Astrocyte of the spinal cord (primary cell): ENCODE measurements around the gene BTBD9.

Experiments used
- DNase-seq: peaks from one replicate; pipeline ENCODE4 v3.0.0; 2011; ENCODE audit warnings: low read depth, low spot score
- H3K4me3 ChIP-seq: 2 replicates; pipeline ENCODE4 v1.5.1; 2011; ENCODE audit warnings: low read depth, mild to moderate bottlenecking, low read length, moderate library complexity
- CTCF ChIP-seq: IDR thresholded peaks from 2 replicates; pipeline ENCODE4 v1.5.1; 2012; ENCODE audit warnings: low read depth, mild to moderate bottlenecking, low read length, inconsistent platforms
- in situ Hi-C: cut with HindIII; loops from 2 replicates; pipeline ENCODE4 v1.10.0; 2017; ENCODE audit warnings: low sequenced_read_pairs

The BTBD9 gene

GRCh38 chr6:38531134-38531533 lies 108.6 kb downstream of the BTBD9 start:
- in situ Hi-C loops: no loop called here
- no peak for DNase-seq
- TF ChIP-seq CTCF: no peak
- H3K4me3 ChIP-seq: no peak overlapping the region

DNA sequence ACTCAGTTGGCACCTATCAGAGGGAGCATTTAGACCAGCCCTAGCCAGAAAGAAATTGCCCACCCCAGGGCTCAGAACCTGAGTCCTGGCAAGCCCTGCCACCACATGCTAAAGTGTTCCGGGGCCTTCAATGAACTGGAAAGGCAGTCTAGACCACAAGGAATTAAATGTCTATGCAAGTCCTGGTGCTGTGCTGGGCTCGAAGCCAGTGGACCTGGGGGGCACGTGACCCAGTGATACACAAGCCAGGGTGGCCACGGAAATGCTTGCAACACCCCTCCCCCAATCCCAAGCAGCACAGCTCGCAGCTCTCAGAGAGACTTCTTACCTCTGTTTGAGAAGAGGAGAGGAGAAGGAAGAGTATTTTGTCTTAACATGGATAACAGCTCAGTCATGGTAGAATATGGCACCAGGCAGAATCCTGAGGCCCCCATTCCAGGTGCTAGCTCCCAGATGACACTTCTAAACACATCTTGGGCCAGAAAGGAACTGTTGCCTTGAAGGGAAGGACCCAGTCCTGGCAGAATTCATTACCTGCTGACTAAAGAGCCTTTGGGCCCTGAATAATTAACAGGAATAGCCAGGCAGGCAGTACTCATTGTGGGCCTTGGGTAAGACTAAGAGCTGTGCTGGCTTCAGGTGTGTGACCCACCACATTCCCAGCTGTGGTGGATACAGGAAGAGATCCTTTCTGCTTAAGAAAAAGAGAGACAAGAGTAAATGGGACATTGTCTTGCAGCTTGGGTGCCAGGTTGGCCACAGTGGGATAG lies 111.3 kb downstream of the BTBD9 start:
- TF ChIP-seq CTCF: no peak
- no peak overlapping the region for H3K4me3 ChIP-seq
- peak; percentile 60 for DNase-seq
- in situ Hi-C loops: no loop called here

- no peak for TF ChIP-seq CTCF
- no peak for DNase-seq
- in situ Hi-C loops: no loop called here
- no peak overlapping the region for H3K4me3 ChIP-seq
Measured at GRCh38 chr6:38527371-38527770, 112.4 kb downstream of the BTBD9 start.

DNA sequence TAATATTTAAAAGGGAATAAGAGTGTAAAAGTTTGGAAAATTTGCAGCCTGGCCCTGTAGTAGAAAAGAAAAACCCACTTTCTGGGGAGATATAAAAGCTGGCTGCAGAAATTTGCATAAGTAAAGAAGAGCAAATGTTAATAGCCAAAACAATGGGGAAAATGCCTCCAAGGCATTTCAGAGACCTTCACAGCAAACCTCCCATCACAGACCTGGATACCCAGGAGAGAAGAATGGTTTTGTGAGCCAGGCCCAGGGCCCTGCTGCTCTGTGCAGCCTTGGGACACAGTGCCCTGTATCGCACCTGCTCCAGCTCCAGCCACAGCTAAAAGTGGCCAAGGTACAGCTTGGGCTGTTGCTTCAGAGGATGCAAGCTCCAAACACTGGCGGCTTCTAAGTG lies 113.8 kb downstream of the BTBD9 start:
- in situ Hi-C loops: no loop called here
- TF ChIP-seq CTCF: no peak
- no peak overlapping the region for H3K4me3 ChIP-seq

DNA sequence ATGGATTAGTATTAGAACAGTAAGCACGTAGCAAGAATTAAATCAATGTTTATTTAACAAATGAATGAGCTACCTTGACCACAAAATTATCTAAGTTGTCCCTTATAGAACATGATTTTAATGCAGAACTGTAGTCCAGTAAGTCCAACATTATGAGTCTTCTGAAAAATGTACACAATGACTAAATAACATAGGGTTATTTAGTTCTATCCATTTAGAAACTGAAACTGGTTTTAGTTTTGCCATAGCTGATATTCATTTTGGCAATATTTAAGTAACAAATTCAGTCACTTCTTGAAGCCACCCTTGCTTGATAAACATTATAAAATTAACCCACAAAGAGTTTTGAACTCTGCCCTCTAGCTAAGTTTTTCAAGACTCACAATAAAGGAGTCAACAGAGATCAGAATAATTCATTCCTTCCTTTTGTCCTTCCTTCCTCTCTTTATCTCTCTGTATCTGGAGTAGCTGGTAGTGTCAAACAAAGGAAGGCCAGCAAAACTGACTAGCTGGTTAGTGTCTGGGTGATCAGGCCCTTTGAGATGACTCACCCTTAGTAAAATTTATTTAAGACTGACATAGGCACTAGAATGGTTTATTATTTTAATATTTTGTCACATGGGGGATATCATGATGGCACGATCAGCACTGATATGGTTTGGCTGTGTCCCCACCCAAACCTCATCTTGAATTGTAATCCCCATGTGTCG lies 115.1 kb downstream of the BTBD9 start:
- DNase-seq: no peak
- H3K4me3 ChIP-seq: no peak overlapping the region
- TF ChIP-seq CTCF: no peak
- in situ Hi-C loops: no loop called here

More for the DNA sequence above, 113.8 kb downstream of the BTBD9 start:
- DNase-seq: no peak

DNA sequence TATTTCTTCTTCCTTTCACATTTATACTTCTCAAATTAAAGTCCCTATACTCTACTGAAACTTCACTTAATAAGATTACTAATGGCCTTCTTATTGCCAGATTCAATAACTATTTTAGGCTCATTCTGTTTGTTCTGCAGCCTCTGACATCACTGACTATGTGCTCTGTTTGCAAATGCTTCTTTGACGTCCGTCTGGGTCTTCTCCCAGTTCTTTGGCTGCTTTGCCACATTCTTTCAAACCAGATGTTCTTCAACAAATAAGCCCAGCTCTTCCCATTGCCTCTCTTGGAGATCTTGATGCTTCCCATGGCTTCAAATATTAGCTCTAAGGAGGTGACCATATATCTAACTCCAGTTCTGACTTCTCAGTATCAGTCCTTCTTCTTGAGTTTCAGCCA lies 117.4 kb downstream of the BTBD9 start:
- in situ Hi-C loops: no loop called here
- DNase-seq: peak; percentile 70
- no peak for TF ChIP-seq CTCF
- no peak overlapping the region for H3K4me3 ChIP-seq
